Activated CD4-positive, alpha-beta T cell treated with anti-CD3 and anti-CD28 coated beads for 36 hours (primary cell): ENCODE measurements around the gene RIPK1. TPM values are rescaled to one million over a fixed set of nuclear protein-coding genes. Genes with fewer than 3 reads are reported as not detected.

Experiments
- ATAC-seq: fragments of 200-7000 bp; cut with Tn5 transposase; one replicate; pipeline ENCODE4 v1.10.0; 2021; ENCODE audit warnings: mild to moderate bottlenecking, moderate library complexity
- CTCF ChIA-PET: fragments of 350-600 bp; sonication (Branson Sonifier 250); formaldehyde crosslinking; loops from one replicate; lab custom pipeline; 2021; ENCODE audit warnings: antibody characterized with exemption; lab: Charles Lee
- POLR2A ChIA-PET: fragments of 350-600 bp; sonication (Branson Sonifier 250); formaldehyde crosslinking; loops from one replicate; lab custom pipeline; 2021; ENCODE audit warnings: antibody characterized with exemption, inconsistent platforms; lab: Charles Lee
- DNase-seq: peaks from one replicate; pipeline ENCODE4 v3.0.0-alpha.2; 2020
- H3K27ac Mint-ChIP-seq: one replicate; pipeline ENCODE4 v1.8.0; 2021; ENCODE audit warnings: mixed read lengths
- H3K27me3 Mint-ChIP-seq: one replicate; pipeline ENCODE4 v1.8.0; 2021; ENCODE audit warnings: mixed read lengths
- H3K36me3 Mint-ChIP-seq: one replicate; pipeline ENCODE4 v1.8.0; 2021; ENCODE audit warnings: low read depth, mixed read lengths
- H3K4me1 Mint-ChIP-seq: one replicate; pipeline ENCODE4 v1.8.0; 2021; ENCODE audit warnings: mixed read lengths
- H3K4me3 Mint-ChIP-seq: one replicate; pipeline ENCODE4 v1.8.0; 2021; ENCODE audit warnings: mild to moderate bottlenecking, moderate library complexity, mixed read lengths
- H3K9me3 Mint-ChIP-seq: one replicate; pipeline ENCODE4 v1.8.0; 2021; ENCODE audit warnings: low read depth, mixed read lengths
- intact Hi-C, 2 experiments: fragments of 100-400 bp; cut with DNase I in 1 of 2; cut with micrococcal nuclease in 1 of 2; formaldehyde crosslinking; loops; one replicate each; pipeline versions ENCODE4 v1.14.2 to v1.15.1; 2022 to 2024; cut with DNase I, micrococcal nuclease
- total RNA-seq, 2 experiments: library from RNA; stranded (reverse); gene quantifications; one replicate each; pipeline ENCODE4 v1.2.3, GENCODE V29; 2021

RIPK1 gene
- total RNA-seq, 2 experiments from 2014 or later, result 17.4 to 19.3 TPM

- Mint-ChIP-seq H3K27ac (no peak overlapping the region), H3K4me3 (no peak overlapping the region), H3K9me3 (no peaks in the 10 kb centered on the region), H3K27me3 (peaks cover 26% of the 10 kb centered on the region), H3K36me3 (no peaks in the 10 kb centered on the region), H3K4me1 (peaks cover 27% of the 10 kb centered on the region)
- POLR2A ChIA-PET, result no interaction called here
- intact Hi-C loops, result no loop called here
- ATAC-seq, result no peak
- CTCF ChIA-PET, result interaction anchor here (0.7 to 1.0 kb wide), 2 partner anchors 69 to 611 kb away, joined by 3 read pairs; no protein-coding TSS in a partner anchor
- no peak for DNase-seq
Measured at GRCh38 chr6:3164388-3164787, 96.1 kb downstream of the RIPK1 start.

Other genes with a start within 250 kb of the RIPK1 start
- gene SERPINB1, start 226.6 kb upstream of the RIPK1 start, total RNA-seq, result 100 to 1,000 TPM; 200 to 243 TPM
- 100 to 1,000 TPM in 1 of 2 experiments, 10 to 100 TPM in 1; 90.0 to 109 TPM for gene SERPINB9, start 165.2 kb upstream of the RIPK1 start, total RNA-seq
- gene SERPINB6, start 96.9 kb upstream of the RIPK1 start, total RNA-seq, result 10 to 100 TPM; 36.2 to 41.3 TPM
- gene NQO2, start 68.6 kb upstream of the RIPK1 start, total RNA-seq, result 10 to 100 TPM; 40.7 to 44.2 TPM
- gene BPHL, start 50.2 kb downstream of the RIPK1 start, total RNA-seq, result 10 to 100 TPM; 15.8 to 16.7 TPM
- gene TUBB2A, start 89.0 kb downstream of the RIPK1 start, total RNA-seq, result 1 to 10 TPM; 1.7 to 1.8 TPM
- gene TUBB2B, start 159.2 kb downstream of the RIPK1 start, total RNA-seq, result under 1 TPM in 1 of 2 experiments, not detected in 1; 0.09 TPM
- 10 to 100 TPM; 22.2 to 23.2 TPM for gene PSMG4, start 190.5 kb downstream of the RIPK1 start, total RNA-seq